Measurements from ENCODE around the gene ZNF507.

ZNF507 gene

GRCh38 chr19:32339423-32339822 is 6.0 kb upstream of the ZNF507 start:
- in situ Hi-C loops (cut with MboI; ENCODE audit: low sequenced_read_pairs), result no loop called here

GRCh38 chr19:32339988-32340874 is 5.2 kb upstream of the ZNF507 start:
- in situ Hi-C loops (cut with MboI; ENCODE audit: low sequenced_read_pairs), result no loop called here

GRCh38 chr19:32342695-32343094 is 2.7 kb upstream of the ZNF507 start:
- in situ Hi-C loops (cut with MboI; ENCODE audit: low sequenced_read_pairs), result no loop called here

- in situ Hi-C loops (cut with MboI; ENCODE audit: low sequenced_read_pairs), result no loop called here
These were observed 1.7 kb upstream of the ZNF507 start for GRCh38 chr19:32343550-32344262.

GRCh38 chr19:32346901-32347300 is 1.5 kb downstream of the ZNF507 start:
- in situ Hi-C loops (cut with MboI; ENCODE audit: low sequenced_read_pairs), result no loop called here

GRCh38 chr19:32347573-32347972 is 2.2 kb downstream of the ZNF507 start:
- in situ Hi-C loops (cut with MboI; ENCODE audit: low sequenced_read_pairs), result no loop called here

- in situ Hi-C loops (cut with MboI; ENCODE audit: low sequenced_read_pairs), result no loop called here
These were observed 3.6 kb downstream of the ZNF507 start for GRCh38 chr19:32349051-32349450.

- in situ Hi-C loops (cut with MboI; ENCODE audit: low sequenced_read_pairs), result no loop called here
These were observed 4.5 kb downstream of the ZNF507 start for GRCh38 chr19:32349724-32350470.

- in situ Hi-C loops (cut with MboI; ENCODE audit: low sequenced_read_pairs), result no loop called here
These were observed 5.1 kb downstream of the ZNF507 start for GRCh38 chr19:32350471-32350865.

- in situ Hi-C loops (cut with MboI; ENCODE audit: low sequenced_read_pairs), result no loop called here
These were observed 5.6 kb downstream of the ZNF507 start for GRCh38 chr19:32350987-32351348.

GRCh38 chr19:32352241-32352630 is 6.8 kb downstream of the ZNF507 start:
- in situ Hi-C loops (cut with MboI; ENCODE audit: low sequenced_read_pairs), result no loop called here

- in situ Hi-C loops (cut with MboI; ENCODE audit: low sequenced_read_pairs), result no loop called here
These were observed 8.9 kb downstream of the ZNF507 start for GRCh38 chr19:32354345-32354744.

GRCh38 chr19:32355309-32355708 is 9.9 kb downstream of the ZNF507 start:
- in situ Hi-C loops (cut with MboI; ENCODE audit: low sequenced_read_pairs), result no loop called here

GRCh38 chr19:32357720-32358119 is 12.3 kb downstream of the ZNF507 start:
- in situ Hi-C loops (cut with MboI; ENCODE audit: low sequenced_read_pairs), result no loop called here

- in situ Hi-C loops (cut with MboI; ENCODE audit: low sequenced_read_pairs), result no loop called here
These were observed 12.9 kb downstream of the ZNF507 start for GRCh38 chr19:32358321-32358720.

GRCh38 chr19:32359581-32359980 is 14.2 kb downstream of the ZNF507 start:
- in situ Hi-C loops (cut with MboI; ENCODE audit: low sequenced_read_pairs), result no loop called here

GRCh38 chr19:32361574-32362317 is 16.3 kb downstream of the ZNF507 start:
- in situ Hi-C loops (cut with MboI; ENCODE audit: low sequenced_read_pairs), result no loop called here

- in situ Hi-C loops (cut with MboI; ENCODE audit: low sequenced_read_pairs), result no loop called here
These were observed 16.9 kb downstream of the ZNF507 start for GRCh38 chr19:32362318-32362691.

GRCh38 chr19:32363175-32363574 is 17.8 kb downstream of the ZNF507 start:
- in situ Hi-C loops (cut with MboI; ENCODE audit: low sequenced_read_pairs), result no loop called here

- in situ Hi-C loops (cut with MboI; ENCODE audit: low sequenced_read_pairs), result no loop called here
These were observed 18.2 kb downstream of the ZNF507 start for GRCh38 chr19:32363632-32364031.

GRCh38 chr19:32364040-32364439 is 18.6 kb downstream of the ZNF507 start:
- in situ Hi-C loops (cut with MboI; ENCODE audit: low sequenced_read_pairs), result no loop called here
